SH-SY5Y (cell line): ENCODE results near the gene VAPA.

Experiments used
- GATA2 ChIP-seq: IDR thresholded peaks from 2 replicates; pipeline ENCODE4 v1.6.1; 2011; ENCODE audit warnings: mild to moderate bottlenecking, low read depth, low read length
- GATA3 ChIP-seq: IDR thresholded peaks from 2 replicates; pipeline ENCODE4 v1.6.1; 2011; ENCODE audit warnings: low read depth, mild to moderate bottlenecking, low read length, moderate library complexity

DNA sequence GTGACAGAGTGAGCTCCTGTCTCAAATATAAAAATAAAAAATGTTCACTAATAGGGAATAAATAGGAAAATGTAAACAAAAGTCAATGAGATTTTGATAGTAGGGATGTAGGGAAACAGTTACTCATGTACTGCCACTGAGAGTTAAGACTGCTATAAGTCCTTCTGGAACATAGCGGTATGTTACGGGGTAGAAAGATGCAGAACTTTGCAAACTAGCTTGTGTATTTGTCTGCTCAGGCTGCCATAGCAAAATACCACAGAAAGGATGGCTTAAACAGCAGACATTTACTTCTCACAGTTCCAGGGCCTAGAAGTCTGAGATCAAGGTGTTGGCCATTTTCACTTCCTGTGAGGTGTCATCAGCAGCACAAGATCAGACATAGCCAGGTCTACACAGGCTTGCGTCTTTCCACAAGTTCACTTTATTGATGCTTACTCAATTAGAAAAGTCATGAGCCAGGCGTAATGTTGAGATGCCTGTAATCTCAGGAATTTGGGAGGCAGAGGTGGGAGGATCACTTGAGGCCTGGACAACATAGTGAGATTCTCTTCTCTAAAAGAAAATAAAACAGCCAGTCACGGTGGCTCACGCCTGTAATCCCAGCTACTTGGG, 19.3 kb upstream of the VAPA start:
- TF ChIP-seq GATA2 = no peak
- no peak for TF ChIP-seq GATA3
